DMS114 treated with DMSO at 0.1 percent for 48 hours (cell line): ENCODE measurements around the gene TNS4.

Experiments used
- DNase-seq: peaks from one replicate; lab custom pipeline; 2025; ENCODE audit not compliant: unreplicated experiment; lab: John Stamatoyannopoulos, UW

Gene TNS4

DNA sequence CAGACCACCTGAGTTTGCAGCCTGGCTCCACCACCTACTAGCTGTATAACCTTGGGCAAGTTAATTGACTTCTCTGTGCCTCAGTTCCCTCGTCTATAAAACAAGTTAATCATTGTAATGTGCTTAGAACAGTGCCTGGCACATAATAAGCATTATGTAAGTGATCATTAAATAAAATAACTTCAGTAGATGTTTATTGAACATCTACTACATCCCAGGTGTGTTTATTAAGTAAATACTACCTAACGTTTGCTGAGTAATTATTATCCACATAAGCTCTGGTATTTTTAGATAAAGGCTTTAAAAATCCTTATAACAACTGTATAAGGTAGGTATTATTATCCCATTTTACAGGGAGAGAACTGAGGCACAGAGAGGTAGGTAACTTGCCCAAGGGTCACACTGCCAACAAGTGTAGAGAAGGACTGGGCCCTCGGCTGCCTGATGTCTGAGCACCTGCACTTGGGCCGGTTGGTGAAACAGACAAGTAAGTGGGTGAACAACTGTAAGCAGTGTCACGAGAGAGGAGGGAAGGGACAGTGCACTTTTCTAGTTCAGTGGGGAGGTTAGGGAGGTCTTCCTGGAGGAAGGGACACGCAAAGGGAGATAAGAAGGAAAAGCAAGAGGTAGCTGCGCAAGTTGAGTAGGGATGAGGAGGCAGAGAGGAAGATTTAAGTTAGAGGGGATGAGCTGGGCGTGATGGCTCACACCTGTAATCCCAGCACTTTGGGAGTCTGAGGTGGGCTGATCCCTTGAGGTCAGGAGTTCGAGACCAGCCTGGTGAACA is 4.6 kb downstream of the TNS4 start:
- DNase-seq: no peak

DNA sequence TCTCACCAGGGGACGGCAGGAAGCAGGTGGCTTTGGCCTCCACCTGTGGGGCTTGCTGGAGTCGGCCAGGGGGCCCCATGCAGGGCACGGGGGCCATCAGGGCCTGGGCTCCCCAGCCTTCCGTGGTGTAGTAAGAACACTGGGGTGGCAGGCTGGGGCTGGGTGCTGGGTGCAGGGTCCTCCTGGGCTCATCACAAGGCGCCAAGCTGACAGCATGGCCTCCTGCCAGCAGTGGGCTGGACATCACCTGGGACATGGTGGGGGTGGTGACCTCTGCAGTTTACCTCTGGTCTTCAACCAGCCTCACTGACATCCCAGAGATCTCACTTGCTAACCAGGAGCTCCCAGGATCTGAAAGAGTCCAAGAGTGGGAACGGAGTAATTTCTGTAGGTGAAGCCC is 5.3 kb downstream of the TNS4 start:
- DNase-seq: no peak

DNA sequence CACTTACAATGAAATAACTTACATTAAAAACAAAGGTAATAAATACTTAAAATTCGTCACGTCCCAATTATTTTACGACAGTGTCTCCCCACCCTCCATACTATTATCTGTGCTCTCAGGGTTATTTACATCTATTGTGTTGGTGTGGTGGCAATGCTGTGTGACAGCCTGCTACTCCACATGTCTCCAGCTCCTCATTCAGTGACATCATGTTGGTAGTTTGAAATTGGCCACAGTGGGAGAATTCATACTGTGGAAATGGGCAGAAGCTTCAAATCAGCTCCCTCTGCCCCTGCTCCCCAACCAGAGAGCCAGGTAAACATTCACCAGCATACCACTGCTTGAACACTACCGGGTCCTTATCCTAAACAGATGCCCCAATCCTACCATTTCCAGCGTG is 6.3 kb downstream of the TNS4 start:
- no peak for DNase-seq

DNA sequence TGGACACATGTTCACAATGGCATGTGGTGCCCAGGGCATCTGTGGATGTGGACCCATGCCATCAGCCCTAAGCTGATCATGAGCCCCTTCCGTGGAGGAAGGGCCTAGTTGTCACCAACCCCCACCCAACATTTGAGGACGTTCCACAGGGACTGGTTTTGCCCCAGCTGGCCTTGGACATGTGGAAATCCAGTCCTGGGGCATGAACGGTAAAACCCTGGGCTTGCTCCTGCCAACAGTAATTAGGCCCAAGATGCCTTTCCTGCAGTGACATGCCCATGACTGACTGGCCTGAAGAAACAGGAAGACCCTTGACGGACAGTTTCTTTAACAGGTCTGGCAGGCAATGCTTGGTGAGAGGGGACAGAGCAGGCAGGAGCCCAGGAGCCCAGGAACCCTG is 7.7 kb downstream of the TNS4 start:
- DNase-seq: no peak

DNA sequence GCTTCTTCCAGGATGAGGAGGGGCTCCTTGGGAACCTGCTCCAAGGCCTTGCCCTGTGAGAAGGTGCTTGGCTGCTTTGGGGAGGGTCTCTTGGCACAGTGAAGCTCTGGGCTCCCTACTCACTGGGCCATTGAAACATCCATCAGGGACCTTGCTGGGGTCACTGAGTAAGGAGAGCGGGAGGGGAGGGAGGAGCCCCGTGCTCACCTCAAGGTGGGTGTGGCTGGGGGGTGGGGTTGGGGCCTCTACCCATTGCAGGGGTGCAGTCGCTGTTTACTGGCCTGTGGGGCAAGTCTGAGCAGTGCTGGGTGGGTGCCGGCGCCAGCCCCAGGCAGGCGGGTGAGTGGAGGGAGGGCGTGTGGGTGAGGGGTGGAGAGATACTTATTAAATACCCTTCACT is 9.9 kb downstream of the TNS4 start:
- no peak for DNase-seq

DNA sequence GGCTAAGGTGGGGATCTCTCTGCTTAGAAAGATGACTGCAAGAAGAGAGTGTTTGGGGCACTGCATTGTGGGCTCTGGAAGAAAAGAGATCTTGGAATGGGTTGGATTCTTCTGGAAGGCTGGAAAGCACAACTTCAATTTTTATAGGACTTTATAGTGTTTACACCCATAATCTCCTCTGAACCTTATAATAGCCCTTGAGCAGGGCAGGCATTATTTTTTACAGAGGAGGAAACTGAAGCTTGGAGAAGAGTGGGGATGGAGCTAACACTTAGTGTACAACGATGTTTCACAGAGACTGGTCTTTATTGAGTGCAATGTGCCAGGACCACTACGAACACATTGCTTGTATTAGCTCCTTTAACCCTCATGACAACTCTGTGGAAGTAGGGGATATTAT is 10.4 kb downstream of the TNS4 start:
- DNase-seq: no peak

DNA sequence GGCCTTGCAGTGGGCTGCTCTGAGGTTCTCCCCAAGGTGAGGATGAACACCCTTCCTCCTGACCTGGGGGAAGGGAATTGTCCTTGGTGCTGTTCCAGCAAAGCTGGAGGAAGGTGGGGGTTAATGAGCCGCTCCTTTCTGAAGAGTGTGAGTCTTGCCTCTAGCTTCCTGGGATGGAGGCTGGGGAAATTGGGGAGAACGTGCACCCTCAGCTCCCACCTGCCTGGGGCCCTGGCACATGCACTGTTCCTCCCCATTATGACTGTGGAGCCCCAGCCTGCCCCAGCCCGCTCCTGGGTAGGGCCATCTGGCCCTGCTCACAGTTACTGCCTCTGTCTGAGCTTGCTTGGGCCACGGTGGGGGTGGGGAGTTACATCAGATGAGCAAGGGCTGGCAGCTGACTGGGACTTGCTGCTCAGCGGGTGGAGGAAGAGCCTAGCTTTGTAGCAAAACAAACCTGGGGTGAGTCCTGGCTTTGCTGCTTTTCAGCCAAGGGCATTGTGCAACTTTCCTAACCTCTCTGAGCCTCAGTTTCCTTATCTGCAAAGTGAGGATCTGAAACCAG is 11.1 kb downstream of the TNS4 start:
- DNase-seq: no peak

DNA sequence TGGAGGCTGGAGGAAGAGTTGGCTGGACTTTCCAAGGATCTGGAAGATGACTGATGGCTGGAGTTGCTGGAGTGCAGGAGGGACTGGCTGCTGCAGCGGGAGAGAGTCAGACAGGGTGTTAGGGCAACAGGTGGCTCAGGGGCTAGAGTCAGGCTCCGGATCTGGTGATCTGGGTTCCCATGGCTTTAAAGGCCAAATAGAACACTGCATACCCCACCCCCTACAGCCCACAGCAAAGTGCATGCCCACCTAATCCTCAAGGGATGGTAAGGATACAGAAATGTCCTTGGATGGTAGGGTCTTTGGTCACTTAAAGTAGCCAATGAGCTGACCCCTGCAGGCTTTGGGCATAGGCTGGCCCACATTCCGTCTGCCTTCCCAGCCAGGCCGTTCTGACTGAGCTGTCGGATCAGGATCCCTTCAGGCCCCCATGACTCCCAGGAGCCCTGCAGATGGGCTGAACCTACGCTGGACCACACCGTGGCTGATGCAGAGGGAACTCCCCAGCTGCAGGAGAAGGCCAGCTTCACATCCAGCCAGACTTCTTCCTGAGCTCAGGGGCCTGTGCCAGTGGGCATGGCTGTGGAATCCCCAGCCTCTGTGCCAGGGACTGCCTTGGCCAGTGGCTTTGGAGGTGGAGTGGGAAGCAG is 13.9 kb downstream of the TNS4 start:
- DNase-seq: no peak

DNA sequence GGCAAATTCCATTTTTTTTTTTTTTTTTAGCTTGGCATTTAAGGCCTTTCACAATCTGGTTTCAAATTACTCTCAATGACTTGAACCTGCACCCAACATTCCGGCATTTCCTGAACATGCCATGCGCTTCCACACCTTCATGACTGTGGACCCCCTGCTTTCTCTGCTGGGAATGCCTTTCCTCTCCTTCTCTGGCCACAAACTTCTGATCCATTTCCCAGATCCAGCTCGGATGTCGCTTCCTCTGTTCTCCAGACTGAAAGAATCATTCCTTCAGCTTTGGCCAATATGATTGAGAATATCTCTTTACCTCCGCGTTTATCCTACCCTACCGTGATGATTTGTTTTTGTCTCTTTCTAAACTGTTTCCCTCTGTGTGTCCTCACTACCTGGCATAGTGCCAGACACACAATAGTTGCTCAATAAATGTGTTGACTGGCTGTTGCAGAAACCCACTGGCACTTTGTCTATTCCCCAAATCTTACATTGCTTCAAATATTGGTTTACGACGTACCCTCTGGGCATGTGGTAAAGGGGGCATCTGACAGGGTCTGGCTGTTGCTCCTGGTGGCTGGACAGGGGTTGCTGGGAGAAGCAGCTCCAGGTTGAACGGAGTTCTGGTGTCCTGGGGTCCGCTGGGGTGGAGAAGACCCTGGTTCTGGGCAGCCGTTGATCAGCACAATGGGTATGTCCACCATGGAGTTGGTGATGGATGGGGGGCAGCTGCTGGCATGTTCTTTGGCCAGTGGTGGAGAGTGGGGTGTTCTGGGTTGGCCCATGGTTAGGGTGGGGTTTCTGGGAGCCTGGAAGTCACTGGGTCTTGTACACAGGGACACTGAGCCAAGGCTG is 14.7 kb downstream of the TNS4 start:
- no peak for DNase-seq

DNA sequence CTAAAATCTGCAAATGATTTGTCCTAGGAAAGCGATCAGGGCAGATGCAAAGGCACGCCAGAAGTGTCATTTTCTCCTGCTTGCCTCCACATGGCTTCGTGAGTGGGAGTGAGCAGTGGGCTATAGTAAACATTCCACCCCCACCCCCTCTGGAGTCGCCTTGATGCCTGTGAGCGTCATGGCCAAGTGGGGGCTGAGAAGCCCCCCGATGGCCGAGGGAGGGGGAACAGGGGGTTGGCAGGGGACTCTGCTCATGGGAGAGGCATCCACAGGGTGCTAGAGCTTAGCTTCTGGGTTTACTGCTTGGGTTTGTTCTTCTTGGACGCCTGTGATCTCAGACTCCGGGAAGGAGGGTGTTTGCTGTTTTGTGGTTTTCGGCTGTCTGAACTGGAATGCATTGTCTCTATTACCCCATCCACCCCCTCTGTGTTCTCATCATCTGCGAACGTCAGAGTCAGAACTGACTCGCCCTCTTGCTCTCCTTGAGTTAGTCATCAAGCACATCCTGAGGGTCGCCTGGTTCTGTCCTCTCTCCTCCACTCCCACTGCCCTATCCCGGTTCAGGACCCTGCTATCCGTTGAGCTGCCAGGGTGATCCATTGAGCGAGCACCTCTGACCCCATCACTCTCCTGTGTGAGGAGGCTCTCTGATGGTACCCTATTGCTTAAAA is 15.4 kb downstream of the TNS4 start:
- no peak for DNase-seq

DNA sequence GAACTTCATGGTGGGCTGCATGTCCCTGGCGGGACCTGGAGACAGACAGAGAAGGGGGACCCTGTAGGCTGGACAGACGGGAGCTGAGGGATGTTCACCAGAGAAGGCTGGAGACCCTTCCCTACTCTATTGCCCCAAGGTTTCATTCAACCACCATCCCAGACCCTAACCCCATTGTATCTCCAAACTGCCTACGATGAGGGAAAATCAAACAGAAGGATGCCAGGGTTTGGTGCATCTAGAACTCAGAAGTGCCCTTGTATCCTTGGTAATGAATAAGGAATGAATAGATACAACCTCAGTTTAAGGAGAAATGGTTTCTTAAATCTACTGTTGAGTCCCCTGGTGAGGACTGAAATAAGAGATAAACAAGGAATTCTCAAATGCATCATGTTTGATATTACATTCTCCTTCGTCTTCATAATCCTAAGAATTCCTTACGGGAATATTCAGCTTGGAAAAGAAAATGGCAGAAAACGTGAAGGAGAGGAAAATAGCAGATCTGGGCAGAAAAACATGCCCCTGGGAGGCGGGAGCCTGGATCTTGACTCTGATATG is 16.4 kb downstream of the TNS4 start:
- DNase-seq: no peak

DNA sequence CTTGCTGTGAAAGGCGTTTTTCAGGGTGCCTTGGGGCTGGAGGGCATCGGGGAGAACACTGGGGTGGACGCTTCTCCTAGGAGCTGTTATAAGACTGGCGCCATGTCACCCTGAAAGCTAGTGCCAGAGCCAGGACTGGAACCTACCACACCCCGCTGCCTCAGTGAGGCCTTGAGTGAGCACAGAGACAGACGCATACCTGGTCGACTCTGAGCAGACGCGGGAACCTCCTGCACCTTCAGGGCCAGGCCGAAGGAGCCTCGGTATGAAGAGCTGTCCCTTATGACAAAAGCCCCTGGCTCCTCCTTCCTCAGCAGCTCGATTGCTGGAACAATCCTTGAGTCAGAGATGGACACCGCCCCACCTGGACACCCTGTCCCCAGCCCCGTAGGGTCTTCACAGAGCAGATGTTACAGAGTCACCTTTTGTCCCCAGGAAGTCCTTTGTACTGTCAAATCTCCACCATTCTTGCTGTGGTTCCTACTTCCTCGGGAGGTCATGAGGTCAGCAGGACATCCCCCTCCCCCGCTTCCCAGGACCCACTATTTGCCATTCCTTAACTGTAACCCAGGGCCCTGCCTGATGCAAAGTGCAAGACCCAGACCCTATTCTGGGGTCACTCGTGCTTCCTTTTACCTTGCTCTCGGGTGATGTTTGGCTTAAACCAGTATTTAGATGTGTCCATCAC is 17.0 kb downstream of the TNS4 start:
- DNase-seq: no peak

DNA sequence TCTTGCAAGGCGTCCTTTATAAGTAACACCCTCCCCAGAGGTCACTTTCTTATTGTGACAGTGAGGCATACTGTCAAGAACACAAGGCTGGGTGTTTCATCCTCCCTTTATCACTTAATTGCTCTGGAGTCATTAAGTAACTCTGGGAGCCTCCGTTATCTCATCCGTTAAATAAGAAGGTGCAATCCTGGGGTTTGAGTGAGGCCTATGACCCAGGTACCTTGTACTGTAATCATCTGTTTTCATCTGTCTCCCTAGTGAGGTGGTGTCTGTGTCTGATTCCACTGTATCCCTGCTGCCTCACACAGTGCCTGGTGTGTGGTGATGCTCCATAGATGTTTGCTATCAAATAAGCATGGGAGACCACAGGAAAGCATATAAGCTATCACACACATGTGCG is 17.7 kb downstream of the TNS4 start:
- no peak for DNase-seq

DNA sequence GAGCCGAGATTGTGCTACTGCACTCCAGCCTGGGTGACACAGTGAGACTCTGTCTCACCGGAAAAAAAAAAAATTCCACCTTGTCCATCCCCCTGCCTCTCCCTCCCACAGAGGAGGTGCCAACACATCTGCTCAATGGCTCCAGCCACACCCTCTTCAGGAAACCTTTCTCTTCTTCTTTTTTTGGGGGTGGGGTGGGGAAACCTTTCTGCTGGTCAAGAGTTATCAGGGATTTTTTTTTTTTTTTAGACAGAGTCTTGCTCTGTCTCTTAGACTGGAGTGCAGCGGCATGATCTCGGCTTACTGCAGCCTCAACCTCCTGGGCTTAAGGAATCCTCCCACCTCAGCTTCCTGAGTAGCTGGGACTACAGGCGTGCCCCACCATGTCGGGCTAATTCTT is 18.7 kb downstream of the TNS4 start:
- DNase-seq: no peak

DNA sequence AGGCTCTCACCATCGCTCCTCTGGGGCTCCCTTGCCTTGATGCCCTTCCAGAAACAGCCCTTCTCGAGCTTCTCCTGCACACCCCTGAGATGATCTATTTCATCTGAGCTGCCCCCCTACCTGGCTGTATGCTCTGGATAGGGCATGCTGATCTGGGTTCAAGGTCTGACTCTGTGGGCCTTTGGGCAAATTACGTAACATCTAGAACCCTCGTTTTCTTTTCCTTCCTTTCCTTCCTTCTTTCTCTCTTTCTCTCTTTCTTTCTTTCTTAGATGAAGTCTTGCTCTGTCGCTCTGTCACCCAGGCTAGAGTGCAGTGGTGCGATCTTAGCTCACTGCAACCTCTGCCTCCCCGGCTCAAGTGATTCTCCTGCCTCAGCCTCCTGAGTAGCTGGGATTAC is 20.3 kb downstream of the TNS4 start:
- DNase-seq: no peak

DNA sequence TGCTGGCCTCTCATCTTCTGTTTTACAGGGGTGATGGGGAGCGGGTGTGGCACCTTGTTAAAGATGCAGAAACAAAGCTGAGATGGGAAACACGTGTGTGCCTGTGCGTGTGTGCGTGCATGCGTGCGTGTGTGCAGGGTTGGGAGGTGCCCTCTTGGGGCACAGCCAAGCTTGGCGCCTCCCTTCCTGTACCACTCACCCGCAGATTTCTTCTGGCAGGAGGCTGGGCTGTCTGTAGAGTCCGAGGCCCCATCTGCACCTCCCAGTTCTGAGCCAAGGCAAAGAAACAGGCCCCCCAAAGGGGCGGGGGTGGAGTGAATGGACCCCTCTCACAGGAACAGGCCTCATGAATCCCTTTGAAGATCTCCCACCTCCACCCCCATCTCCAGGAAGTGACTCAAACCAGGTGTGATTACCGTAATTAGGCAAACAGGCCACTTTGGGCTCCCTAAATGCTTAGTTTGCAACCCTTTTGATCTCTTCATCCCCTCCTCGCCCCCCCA is 20.9 kb downstream of the TNS4 start:
- DNase-seq: no peak

DNA sequence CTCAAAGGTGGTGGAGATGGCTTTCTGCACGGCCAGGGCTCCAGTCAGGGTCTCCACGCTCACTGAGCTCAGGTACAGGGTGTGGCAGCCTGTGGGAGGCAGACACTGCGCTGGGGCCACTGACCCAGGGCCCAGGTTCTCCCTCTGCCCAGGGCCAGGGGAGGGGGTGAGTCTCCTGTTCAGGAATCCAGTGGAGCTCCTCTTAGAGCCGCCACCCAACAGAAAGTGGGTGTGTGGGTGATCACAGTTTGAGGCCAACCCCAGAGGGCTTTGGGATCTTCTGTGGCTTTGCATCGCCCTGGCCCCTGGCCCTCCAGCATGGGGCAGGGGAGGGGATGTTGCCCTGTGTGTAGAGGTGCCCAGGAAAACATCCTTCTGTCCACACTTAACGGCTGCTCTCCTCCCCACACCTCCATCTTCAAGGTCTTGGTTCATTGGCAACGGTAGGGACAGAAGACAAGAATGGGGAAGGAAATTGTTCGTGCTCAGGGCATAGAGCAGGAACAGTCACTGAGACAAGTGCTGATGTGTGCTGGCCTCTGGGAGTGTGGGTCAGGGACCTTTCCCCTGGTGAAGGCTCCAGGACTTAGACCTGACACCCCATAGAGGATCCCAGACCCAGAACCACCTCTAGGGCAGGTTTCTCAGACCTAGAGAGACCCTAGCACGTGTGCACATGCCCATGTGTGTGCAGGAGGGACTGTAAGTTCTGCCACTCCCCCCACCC is 21.5 kb downstream of the TNS4 start:
- DNase-seq: no peak

DNA sequence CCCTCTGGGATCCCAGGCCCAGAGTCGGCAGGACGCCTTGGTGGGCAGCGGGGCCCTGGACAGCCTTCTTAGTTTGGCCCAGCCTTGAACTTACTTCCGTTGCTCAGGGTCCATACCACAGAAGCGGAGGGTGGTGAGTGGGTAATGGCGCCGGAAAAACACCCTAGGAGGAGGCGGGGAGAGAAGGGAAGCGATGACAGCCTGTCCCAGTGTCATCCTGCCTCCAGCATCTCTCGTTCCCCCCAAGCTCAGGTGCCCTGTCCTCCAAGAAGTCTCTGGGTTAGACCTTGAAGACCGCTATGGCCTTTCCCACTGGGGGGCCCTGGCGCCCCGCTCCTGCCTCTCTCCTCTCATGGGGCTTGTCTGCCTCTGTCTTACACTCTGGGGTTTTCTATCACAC is 22.9 kb downstream of the TNS4 start:
- no peak for DNase-seq

DNA sequence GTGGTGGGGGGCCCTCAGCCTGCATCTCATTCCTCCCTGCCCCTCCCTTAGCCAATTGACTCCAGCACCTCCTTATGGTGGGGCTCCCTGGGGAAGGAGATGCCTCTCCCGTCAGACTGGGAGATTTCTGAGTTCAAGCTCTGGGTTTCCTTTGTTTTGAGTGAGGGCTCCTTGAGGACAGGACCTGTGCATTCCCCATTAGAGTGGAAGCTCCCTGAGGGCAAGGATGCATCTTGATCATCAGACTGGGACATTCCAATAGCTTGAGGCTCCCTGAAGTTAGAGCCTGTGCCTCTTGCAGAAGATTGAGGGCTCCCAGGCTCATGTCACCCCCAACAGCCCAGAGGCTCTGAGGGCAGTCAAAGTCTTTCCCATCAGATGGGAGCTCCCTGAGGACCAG is 23.6 kb downstream of the TNS4 start:
- no peak for DNase-seq
